ENCODE data around the gene HLCS. TPM values are rescaled to one million over a fixed set of nuclear protein-coding genes. Genes with fewer than 3 reads are reported as not detected.
A peak's percentile ranks its signal among the peaks of the same experiment; 100 is the strongest.

HLCS gene
- total and polyA plus RNA-seq, 10 of the 15 experiments (the other 5 are each of a cell fraction or from before 2014, with no cell fraction given), result 1.5 to 12.7 (median 9.6) TPM

GRCh38 chr21:36964827-36965719 is 1.4 kb downstream of the HLCS start:
- BruUV-seq (replicated peaks), result TSS peak; percentile 72

More at GRCh38 chr21:36964827-36965719, 1.4 kb downstream of the HLCS start:
- DNase-seq (ENCODE audit: low read depth, low spot score) (no peak), FAIRE-seq (peak; percentile 62), ATAC-seq (peak; percentile 48)
- in situ Hi-C loops (cut with MboI), result no loop called here
- Histone ChIP-seq H3K27ac (ENCODE audit: control insufficient read depth, insufficient read depth) (no peak overlapping the region), H3K36me3 (ENCODE audit: control insufficient read depth in 2 of 2, insufficient read depth in 2 of 2, low read length in 1 of 2) (no peaks in the 10 kb centered on the region), H3K4me1 (ENCODE audit: control insufficient read depth, insufficient read depth, low read length) (peaks cover 15% of the 10 kb centered on the region), H4K20me1 (ENCODE audit: control insufficient read depth, insufficient read depth) (no peaks in the 10 kb centered on the region), H3K9me3 (replicated peaks; ENCODE audit: control insufficient read depth, insufficient read depth, low read length) (no peaks in the 10 kb centered on the region), H2AFZ (ENCODE audit: control insufficient read depth, low read depth, low read length) (no peak overlapping the region), H3K27me3 (replicated peaks in 1 of 2; ENCODE audit: control insufficient read depth in 2 of 2, insufficient read depth in 2 of 2, low read length in 1 of 2) (no peaks in the 10 kb centered on the region), H3K79me2 (ENCODE audit: control insufficient read depth, insufficient read depth, low read length) (peaks cover 2% of the 10 kb centered on the region; the same call in 1 of the 2 replicates), H3K4me2 (ENCODE audit: control insufficient read depth, insufficient read depth) (peak overlapping the region; percentile 93), H3K9ac (ENCODE audit: control insufficient read depth, insufficient read depth, low read length) (peak overlapping the region; percentile 57; the same call in 1 of the 2 replicates), H3K4me3 (peak overlapping the region; percentile 88)
- RAD21 ChIA-PET (ENCODE audit: unreplicated experiment), result interaction anchor here (0.8 to 2.6 kb wide), 4 partner anchors 12 to 151 kb away, joined by 3 to 14 read pairs (median 4); no protein-coding TSS in a partner anchor
- POLR2A ChIA-PET, result interaction anchor here (0.6 to 1.3 kb wide), 4 partner anchors 16 to 297 kb away, joined by 3 to 5 read pairs (median 4); no protein-coding TSS in a partner anchor
- WGBS (ENCODE audit: insufficient coverage, insufficient replicate concordance, low lambda C conversion rate, missing lambda C conversion rate), result 67% methylated on average over 8 of the region's 8 CpGs
- SMC1A ChIA-PET (ENCODE audit: uncharacterized antibody, unreplicated experiment), result interaction anchor here (0.5 to 1.9 kb wide), 6 partner anchors 12 to 210 kb away, joined by 3 to 5 read pairs (median 4); no protein-coding TSS in a partner anchor
- CTCF ChIA-PET, result interaction anchor here (0.6 to 3.5 kb wide), 13 partner anchors 12 to 461 kb away, joined by 3 to 22 read pairs (median 3); no protein-coding TSS in a partner anchor
- intact Hi-C loops (cut with micrococcal nuclease; ENCODE audit: unreplicated experiment), result loop anchor here (10.0 kb wide), 1 partner anchor 290 kb away; no protein-coding TSS in a partner anchor
- 0 out of 4 replicates have a peak, but pooled peaks of 1 of the 2 experiments have one; percentile 34 for TF ChIP-seq IKZF2 (IDR thresholded peaks at IDR 0.05)
- TF ChIP-seq, protein P1, sequence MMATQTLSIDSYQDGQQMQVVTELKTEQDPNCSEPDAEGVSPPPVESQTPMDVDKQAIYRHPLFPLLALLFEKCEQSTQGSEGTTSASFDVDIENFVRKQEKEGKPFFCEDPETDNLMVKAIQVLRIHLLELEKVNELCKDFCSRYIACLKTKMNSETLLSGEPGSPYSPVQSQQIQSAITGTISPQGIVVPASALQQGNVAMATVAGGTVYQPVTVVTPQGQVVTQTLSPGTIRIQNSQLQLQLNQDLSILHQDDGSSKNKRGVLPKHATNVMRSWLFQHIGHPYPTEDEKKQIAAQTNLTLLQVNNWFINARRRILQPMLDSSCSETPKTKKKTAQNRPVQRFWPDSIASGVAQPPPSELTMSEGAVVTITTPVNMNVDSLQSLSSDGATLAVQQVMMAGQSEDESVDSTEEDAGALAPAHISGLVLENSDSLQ (IDR thresholded peaks at IDR 0.05), result peak; percentile 69
- no peak for TF ChIP-seq ELK1 (IDR thresholded peaks at IDR 0.05; ENCODE audit: low read depth, low read length)
- peak; percentile 44; the same call in 1 of the 2 replicates for TF ChIP-seq ATF7 (IDR thresholded peaks at IDR 0.05; ENCODE audit: low read depth)

Measured in GM12878 (cell line).